ENCODE results near the gene NOTUM.
"Not testable (repeated sequence)": the region's sequence is repeated elsewhere in the genome, so short reads cannot be mapped to it uniquely, and the experiment has no call there.

Gene NOTUM

DNA sequence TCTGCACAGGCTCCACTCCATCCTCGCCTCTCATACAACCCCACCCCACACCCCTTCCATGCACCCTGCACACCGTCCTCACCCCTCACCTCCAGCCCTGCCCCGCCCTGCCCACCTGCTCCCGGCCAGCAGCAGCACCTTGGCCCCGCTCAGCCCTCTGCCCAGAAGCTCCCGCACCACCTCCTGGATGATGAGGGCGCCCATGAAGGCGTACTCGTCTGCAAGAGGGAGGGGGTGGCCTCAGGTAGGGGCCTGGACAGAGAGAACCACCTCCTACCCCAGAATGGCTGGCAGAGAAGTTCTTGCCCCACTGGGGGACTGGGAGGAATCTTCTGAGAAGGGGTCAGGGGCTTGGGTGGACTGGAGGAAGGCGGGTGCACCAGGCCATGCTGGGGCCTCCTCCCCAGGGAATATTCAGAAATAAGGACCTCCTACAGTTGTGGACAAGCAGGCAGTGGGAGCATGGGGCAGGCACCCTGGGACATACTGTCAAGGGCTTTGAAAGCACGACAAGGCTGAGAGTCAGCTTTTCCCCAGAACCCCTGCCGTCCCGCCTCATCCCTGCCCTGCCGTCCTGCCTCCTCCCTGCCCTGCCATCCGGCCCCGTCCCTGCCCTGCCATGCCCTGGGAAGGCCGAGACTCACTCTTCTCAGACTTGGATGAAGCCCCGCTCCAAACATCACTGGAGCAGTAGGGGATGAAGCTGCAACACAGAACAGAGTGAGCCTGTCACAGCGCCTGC lies 3.1 kb downstream of the NOTUM start:
- no peak for DNase-seq (ENCODE audit: low read depth)

DNA sequence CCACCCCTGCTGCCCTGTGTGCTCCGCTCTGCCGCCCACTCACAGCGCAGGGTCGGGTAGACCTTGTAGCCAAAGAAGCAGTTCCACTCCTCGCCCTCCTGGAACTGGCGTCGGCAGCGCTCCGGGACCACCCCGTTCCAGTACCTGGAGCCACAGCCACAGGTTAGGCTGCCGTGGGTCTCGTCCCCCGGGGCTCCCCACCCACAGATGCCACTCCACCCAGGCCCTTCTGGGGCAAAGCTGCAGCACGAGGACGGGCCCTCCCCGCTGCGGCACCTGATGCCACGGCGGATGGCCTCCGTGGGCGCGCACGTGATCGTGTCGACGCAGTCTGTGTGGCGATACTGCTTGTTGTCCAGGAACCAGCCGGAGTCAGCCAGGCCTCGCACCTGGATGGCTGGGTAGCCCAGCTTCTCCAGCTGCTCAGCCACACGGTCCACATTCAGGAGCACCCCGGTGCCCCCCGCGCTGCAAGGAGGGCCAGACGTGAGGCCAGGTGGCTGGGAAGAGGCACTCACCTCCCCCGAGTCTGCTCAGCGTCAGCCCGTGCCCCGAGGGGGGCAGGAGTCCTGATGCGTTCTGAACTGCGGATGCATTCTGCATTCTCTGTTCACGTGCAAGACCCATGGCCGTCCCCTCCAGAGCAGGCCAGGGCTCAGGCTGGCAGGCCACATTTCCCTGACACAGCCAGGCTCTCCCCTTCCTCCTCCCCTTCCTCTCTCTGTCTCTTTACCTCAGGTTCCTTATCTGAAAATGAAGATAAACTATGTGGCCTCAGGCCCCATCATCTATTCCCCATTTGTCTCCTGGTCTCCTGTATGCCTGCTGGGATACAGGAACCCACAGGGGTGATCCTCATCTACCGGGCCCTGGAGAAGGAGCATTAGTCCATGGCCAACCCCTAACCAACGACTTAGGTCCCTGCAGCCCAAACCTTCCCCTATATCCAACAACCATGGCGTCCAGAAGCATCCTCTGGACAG lies 4.1 kb downstream of the NOTUM start:
- DNase-seq (ENCODE audit: low read depth) = no peak

DNA sequence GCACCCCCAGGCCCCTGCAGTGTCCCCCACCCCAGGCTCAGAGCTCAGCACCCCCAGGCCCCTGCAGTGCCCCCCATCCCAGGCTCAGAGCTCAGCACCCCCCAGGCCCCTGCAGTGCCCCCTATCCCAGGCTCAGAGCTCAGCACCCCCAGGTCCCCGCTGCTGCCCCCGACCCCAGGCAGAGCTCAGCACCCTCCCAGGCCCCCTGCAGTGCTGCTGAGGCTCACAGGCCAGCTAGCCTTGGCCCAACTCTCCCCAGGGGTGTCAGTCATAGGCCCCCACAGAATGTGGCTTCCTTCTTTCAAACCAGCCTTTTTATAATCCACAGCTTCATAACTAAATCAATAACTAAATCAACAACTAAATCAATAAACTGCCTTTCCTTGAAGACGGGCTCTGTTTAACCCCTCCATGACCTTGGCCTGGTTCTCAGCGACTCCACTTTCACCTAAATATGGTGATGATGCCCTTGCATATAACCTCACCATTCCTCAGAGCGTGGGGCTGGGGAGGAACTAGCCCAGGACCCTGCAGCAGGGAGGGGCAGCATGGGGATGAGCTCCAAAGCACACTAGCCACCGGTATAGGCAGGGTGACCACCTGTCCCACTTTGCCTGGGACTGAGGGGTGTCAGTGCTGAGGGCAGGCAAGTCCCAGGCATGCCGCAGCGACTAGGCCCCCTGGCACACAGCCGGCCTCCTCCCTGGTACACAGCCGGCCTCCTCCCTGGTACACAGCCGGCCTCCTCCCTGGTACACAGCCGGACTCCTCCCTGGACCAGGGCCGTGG lies 5.0 kb downstream of the NOTUM start:
- DNase-seq (ENCODE audit: low read depth) = no peak

DNA sequence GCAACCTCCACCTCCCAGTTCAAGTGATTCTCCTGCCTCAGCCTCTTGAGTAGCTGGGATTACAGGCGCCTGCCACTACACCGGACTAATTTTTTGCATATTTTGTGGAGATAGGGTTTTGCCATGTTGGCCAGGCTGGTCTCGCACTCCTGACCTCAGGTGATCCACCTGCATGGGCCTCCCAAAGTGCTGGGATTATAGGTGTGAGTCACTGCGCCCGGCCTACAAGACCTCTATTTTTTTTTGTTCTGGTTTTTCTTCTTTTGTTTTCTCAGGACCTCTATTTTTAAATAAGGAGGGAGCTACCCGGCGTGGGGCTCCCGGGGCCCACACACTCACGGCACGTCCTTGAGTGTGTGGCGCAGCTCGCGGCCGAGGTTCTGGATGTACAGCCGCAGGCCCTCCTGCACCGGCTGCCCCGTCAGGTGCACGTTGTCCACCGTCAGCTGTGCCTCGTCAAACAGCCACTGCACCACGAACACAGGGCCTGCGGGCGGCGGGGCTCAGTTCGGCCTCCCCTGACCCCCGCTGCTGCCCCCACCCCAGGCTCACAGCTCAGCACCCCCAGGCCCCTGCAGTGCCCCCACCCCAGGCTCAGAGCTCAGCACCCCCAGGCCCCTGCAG lies 5.8 kb downstream of the NOTUM start:
- DNase-seq (ENCODE audit: low read depth) = no peak

DNA sequence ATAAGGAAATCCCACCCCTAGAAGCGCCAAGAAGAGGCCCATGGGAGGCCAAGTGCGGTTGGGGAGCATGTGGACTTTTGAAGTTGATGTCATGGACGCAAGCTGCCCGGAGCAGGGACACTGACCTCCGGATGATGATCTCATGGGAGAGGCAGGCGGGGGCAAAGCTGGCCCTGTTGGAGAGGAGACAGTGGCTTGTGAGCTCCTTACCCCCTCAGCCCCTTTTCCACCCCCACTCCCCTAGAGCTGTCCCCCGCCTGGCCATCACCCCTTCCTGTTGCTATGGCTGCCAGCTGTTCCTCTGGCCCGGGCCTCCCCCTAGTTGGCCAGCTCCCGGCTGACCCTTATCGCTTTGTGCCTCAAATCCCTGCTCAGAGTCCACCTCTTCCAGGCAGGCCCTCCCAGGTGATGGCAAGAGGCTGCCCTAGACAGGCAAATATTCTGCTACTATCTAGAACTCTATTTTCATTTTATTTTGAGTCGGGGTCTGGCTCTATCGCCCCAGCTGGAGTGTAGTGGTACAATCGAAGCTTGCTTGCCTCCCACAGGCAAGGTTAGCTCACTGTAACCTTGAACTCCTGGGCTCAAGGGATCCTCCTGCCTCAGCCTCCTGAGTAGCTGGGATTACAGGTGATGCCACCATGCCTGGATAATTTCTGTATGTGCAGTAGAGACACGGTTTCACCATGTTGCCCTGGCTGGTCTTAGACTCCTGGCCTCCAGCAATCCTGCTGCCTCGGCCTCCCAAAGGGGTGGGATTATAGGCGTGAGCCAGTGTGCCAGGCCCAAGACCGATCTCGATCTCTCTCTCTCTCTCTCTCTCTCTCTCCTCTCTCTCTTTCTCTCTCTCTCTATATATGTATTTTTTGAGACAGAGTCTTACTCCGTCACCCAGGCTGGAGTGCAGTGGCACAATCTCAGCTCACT lies 6.6 kb downstream of the NOTUM start:
- no peak for DNase-seq (ENCODE audit: low read depth)

DNA sequence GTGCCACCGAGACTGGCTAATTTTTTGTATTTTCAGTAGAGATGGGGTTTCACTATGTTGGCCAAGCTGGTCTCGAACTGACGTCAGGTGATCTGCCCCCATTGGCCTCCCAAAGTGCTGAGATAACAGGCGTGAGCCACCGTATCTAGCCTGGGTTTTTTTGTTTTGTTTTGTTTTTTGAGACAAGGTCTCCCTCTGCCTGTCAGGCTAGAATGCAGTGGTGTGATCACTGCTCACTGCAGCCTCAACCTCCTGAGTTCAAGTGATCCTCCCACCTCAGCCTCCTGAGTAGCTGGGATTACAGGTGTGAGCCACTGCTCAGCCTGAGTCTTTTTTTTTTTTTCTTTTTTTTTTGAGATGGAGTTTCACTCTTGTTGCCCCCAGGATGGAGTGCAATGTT lies 7.5 kb downstream of the NOTUM start:
- DNase-seq (ENCODE audit: low read depth) = not testable (repeated sequence)

DNA sequence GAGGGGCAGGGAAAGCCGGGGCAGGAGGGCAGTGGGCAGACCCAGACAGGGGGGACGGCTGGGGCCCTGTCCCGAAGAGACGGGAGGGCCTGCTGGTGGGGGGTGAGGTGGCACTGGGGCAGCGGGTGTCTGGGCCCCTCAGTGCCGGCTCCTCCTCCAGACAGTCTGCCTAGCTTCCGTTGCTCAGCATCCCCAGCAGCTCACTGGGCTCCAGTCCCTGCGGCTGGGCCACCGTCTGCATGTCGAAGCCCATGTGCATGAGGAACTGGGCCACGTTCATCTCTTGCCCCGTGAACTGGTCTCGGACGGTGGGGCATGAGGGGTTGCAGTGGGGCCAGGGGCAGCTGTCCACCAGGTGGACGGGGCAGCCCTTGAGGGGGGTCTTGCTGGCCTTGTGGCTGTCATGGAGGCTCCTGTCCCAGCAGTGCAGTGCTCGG lies 8.2 kb downstream of the NOTUM start:
- no peak for DNase-seq (ENCODE audit: low read depth)

DNA sequence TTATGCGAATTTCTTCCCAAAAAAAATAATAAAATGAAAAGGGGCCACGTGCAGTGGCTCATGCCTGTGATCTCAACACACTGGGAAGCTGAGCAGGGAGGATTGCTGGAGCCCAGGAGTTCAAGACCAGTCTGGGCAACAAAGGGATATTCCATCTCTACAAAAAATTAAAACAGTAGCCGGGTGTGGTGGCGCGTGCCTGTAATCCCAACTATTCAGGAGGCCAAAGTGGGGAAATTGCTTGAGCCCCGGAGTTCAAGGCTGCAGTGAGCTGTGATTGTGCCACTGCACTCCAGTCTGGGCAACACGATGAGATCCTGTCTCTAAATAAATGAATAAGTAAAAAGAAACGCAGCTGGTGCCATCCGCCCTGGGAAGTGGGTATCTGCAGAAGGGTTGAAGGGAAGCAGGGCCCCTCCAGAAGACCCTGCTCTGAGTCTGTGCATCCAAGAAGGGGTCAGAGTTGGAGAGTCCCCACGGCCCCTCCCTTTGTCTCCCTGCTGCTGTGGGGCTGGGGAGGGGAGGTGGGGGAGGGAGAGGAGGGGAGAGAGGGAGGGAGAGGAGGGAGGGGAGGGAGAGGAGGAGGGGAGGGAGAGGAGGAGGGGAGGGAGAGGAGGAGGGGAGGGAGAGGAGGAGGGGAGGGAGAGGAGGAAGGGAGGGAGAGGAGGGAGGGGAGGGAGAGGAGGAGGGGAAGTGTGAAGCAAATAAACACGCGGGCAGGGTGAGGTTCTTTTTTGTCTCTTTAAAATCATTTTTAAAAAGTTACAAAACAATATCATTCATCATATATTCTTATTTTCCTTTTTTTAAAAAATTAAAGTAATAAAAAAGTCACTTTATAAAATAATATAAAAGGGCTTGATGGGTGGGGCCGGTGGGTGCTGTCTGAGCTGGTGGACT lies 9.0 kb downstream of the NOTUM start:
- DNase-seq (ENCODE audit: low read depth) = no peak

DNA sequence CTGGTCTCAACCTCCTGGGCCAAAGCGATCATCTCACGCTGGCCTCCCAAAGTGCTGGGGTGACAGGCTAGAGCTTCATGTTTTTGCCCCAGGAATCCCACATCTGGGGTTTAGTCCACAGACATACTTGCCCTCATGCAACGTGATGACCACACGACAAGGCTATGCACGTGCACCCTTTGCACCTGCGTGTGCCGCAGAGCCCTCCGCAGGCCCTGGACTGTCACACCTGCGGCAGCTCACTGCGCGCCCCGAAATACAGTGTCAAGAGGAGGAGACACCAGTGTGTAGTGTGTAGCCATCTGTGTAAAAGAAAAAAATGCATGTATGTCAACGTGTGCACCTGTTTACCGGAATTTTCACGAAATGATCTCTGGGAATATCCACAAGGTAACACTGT lies 10.5 kb downstream of the NOTUM start:
- DNase-seq (ENCODE audit: low read depth) = no peak

DNA sequence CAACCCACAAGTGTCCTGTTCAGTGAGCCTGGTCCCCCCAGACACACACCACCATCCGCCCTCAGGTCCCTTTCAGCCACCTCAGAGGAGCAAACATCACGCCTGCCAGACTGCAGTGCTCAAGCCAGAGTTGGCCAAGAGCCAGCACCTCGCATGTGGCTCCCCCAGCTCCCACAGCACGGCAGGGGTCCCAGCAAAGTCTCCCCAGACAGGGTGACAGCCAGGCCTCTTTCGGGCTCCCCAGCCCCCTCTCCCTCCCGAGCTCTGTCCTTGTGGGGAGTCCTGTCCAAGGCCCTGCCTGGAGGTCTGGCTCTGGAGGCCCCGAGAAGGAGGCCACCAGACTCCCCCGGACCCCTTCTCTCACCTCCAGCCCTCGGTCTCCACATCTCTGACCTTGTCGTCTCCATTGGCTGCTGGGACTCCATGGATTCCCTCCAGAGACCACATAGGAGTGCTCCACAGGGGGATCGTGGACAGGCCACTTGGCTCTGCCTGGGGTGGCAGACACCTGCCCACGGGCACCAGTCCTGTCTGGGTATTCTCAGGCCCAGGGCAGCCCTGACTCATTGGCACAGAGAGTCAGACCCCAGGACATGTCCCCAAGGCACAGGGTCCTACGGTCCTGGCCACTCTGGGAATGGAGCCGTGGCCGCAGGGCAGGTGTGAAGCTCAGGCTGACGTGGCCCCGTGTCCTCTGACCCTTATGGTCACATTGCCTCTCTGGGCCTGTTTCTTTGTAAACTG lies 12.2 kb downstream of the NOTUM start:
- DNase-seq (ENCODE audit: low read depth) = no peak

DNA sequence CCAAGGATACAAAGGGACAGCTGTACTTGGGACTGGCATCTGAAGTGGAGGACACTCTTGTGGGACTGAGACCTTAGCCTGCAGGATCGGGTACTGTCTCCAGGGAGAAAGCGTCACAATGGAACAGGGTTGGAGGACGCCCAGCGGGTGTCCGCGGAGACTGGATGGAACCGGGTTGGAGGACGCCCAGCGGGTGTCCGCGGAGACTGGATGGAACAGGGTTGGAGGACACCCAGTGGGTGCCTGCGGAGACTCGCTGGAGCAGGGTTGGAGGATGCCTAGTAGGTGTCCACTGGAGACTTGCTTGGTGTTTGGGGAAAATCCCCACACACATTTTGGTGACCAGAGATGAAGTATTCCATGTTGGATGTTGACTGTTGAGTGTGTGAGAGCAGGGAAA lies 13.8 kb downstream of the NOTUM start, which contains the start of gene MYADML2:
Gene MYADML2, minus strand, starts transcription at position 45 of the 400 bp plus-strand sequence. CDS start 5,492 bp downstream, outside the sequence.
- no peak for DNase-seq (ENCODE audit: low read depth)

DNA sequence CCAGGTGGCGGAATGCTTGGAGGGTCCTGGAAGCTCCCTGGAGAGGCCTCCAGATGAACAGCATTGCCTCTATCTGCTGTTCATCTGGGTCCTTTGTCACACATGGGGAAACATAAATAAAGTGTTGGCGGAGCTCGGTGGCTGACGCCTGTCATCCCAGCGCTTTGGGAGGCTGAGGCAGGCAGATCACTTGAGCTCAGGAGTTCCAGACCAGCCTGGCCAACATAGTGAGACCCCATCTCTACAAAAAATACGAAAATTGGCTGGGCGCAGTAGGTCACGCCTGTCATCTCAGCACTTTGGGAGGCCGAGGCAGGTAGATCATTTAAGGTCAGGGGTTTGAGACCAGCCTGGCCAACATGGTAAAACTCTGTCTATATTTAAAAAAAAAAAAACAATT lies 16.1 kb downstream of the NOTUM start:
- no peak for DNase-seq (ENCODE audit: low read depth)

DNA sequence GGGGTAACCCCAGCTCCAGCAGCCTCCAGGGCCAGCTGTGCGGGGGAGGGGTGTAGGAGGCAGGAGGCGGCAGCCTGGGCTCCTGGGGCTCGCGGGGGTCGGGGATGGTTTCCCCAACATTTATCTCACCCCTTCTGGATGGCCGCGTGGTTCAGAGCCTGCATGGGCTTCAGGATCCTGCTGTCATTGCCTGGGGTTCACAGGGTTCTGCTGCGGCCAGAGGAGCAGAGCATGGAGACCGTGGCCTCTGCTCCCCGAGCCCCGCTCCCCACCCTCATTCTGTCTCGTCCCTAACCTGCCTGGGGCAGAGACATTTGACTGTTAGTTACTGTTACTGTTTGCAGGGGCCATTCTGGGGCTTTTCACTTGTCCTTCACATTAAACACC lies 18.8 kb downstream of the NOTUM start:
- DNase-seq (ENCODE audit: low read depth) = no peak

DNA sequence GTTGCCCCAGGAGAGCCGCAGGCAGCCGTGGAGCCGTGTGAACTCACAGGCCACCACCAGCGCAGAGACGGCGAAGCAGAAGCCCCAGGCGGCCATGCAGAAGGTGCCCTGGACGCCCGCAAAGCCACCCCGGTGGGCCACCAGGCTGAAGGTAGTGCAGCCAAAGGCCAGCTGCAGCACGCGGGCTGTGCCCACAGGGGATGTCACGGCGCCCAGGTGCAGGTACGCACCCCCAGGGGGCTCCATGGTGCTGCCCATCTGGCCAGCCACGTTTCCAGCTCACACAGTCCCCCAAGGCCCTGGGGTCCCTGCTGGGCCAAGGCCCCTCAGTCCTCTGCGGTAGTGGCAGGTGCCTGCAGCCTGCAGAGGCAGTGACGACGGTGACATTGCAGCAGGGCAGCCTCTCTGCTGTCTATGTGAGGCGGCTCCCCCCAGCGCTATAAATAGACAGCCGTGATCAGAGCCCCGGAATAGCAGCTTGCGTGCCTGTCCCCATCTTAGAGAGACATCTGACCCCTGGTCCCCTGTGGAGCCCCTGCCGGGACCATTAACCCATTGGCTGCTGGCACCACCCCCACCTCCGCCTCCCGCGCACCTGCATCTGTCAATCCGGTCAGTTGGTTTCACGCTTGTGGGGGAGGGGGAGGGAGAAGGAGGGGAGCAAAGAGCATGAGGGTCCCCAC lies 19.4 kb downstream of the NOTUM start:
- no peak for DNase-seq (ENCODE audit: low read depth)

DNA sequence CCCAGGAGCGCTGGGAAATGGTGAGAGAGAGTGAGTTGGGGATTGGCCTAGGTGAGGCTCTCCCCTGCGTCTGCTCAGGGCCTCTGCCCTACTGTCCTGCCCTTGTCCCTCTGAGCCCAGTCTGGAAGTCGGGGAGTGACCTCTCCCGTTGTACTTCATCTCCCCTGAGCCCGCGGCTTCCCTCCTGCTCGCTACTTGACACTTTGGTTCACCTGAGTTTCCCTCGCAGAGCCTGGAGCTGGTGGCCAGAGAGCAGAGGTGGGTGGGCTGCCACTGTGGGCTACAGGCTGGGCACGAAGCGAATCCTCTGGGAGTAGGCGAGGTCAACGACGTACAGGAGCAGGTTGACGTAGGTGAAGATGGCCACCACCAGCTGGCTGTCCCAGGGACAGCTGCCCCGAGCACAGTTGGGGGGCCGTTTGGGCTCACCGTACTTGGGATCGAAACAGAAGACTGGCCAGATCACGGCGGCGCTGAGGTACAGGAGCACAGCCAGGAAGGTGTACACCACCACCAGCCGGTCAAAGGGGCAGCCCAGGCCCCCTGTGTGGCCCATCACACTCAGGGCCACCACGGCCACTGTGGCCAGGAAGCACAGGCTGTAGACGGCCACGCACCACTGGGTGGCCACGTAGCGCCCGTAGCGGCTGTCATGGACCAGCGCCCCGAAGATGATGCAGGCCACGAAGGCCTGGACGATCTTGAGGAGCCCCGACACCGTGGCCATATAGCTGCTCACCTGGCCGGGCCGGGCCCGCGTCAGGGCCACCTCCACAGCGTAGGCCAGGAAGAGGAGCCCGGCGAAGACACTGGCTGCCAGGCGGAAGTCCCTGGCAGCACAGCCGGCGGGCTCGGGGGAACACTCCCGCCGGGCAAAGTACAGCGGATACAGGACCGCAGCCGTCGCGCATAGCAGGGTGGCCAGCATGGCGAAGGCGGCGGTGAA lies 20.2 kb downstream of the NOTUM start:
- no peak for DNase-seq (ENCODE audit: low read depth)

DNA sequence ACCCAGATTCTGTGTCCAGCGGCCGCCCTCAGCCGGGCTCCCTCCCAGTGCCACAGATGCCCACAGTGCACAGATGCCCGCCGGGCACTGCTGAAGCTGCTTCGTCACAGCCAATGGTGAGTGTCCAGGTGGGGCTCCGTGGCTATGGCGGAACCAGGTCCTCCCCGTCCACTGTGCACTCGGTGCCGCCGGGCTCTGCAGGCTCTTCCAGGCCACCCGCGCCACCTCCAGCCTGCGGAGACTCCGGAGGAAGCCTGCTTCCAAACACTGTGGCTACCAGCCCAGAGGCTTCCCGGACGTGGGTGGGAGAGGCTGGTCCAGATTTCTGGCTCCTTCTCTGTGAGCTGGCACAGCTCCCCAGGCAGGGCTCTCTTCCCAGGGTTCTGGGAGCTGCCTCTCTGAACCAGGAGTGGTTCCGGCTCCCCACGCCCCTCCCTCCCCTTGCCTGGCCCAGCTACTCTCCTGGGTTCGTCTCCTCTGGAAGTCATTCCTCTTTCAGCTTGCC lies 21.1 kb downstream of the NOTUM start:
- no peak for DNase-seq (ENCODE audit: low read depth)

DNA sequence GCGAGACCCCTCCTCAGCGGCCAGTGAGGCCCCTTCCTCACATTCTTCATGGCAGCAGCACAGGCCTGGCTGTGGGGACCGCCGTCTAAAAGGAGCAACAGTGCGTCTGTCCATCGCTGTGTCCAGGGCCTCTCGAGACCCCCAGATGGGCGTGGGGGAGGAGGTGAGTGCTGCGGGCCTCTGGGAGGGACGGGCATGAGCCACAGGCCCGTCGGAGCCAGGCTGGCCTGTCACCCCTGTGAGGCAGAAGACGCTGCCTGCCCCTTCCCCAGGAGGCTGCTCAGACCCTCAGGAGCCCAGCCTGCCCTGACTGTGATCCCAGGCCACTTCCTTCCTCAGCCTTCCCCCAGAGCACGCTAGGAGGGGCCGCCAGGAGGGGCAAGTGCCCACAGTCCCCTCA lies 21.8 kb downstream of the NOTUM start:
- no peak for DNase-seq (ENCODE audit: low read depth)

Data from T follicular helper cell (primary cell).